Activated CD4-positive, alpha-beta memory T cell treated with anti-CD3 and anti-CD28 coated beads, Interleukin-2, amount 10 ng/mL, durations not matched to agents 7 days and 5 days (primary cell): ENCODE data around the gene BLVRA. TPM values are rescaled to one million over a fixed set of nuclear protein-coding genes. Genes with fewer than 3 reads are reported as not detected.
"Not testable (repeated sequence)": the region's sequence is repeated elsewhere in the genome, so short reads cannot be mapped to it uniquely, and the experiment has no call there.

Source experiments
- CTCF ChIA-PET: fragments of 350-600 bp; sonication (Branson Sonifier 250); formaldehyde crosslinking; loops from one replicate; lab custom pipeline; 2021; ENCODE audit warnings: antibody characterized with exemption, inconsistent platforms; lab: Charles Lee
- POLR2A ChIA-PET: fragments of 350-600 bp; sonication (Branson Sonifier 250); formaldehyde crosslinking; loops from one replicate; lab custom pipeline; 2021; ENCODE audit warnings: antibody characterized with exemption; lab: Charles Lee
- DNase-seq: peaks from one replicate; pipeline ENCODE4 v3.0.0-alpha.2; 2020
- H3K27ac Mint-ChIP-seq: one replicate; pipeline ENCODE4 v1.8.0; 2021; ENCODE audit warnings: mild to moderate bottlenecking, mixed read lengths
- H3K27me3 Mint-ChIP-seq: one replicate; pipeline ENCODE4 v1.8.0; 2021; ENCODE audit warnings: mixed read lengths
- H3K36me3 Mint-ChIP-seq: one replicate; pipeline ENCODE4 v1.8.0; 2021; ENCODE audit warnings: low read depth, mixed read lengths
- H3K4me1 Mint-ChIP-seq: one replicate; pipeline ENCODE4 v1.8.0; 2021; ENCODE audit warnings: mixed read lengths
- H3K4me3 Mint-ChIP-seq: one replicate; pipeline ENCODE4 v1.8.0; 2021; ENCODE audit warnings: mild to moderate bottlenecking, mixed read lengths
- H3K9me3 Mint-ChIP-seq: one replicate; pipeline ENCODE4 v1.8.0; 2021; ENCODE audit warnings: mixed read lengths
- total RNA-seq, 2 experiments: library from RNA; stranded (reverse); gene quantifications; one replicate each; pipeline ENCODE4 v1.2.3, GENCODE V29; 2021

Gene BLVRA
- total RNA-seq, result 10 to 100 TPM; 38.1 to 42.4 TPM

GRCh38 chr7:43758029-43758821 is at the start of gene BLVRA:
BLVRA (plus strand) TSS chr7:43758680; CDS start chr7:43771159, 12,479 bp downstream.
- peak within 1 kb of the TSS; percentile 61 for H3K27ac Mint-ChIP-seq
- CTCF ChIA-PET, result interaction anchor here (0.6 to 4.0 kb wide), 5 partner anchors 29 to 175 kb away, joined by 3 to 17 read pairs (median 4); partner anchors contain the start of genes COA1 and STK17A

GRCh38 chr7:43711503-43711902 is 47.0 kb upstream of the BLVRA start:
- ChIA-PET POLR2A (interaction anchor here (1.7 kb wide), 1 partner anchor 123 kb away, joined by 3 read pairs; no protein-coding TSS in a partner anchor), CTCF (no interaction called here)
- Mint-ChIP-seq H3K4me1 (peaks cover 7% of the 10 kb centered on the region), H3K27ac (no peak overlapping the region), H3K36me3 (peaks cover 48% of the 10 kb centered on the region), H3K4me3 (no peak overlapping the region), H3K27me3 (no peaks in the 10 kb centered on the region), H3K9me3 (peaks cover 14% of the 10 kb centered on the region)
- DNase-seq, result no peak

More at GRCh38 chr7:43758029-43758821, at the start of gene BLVRA:
- Mint-ChIP-seq H3K4me1 (peaks cover 47% of the 10 kb centered on the region), H3K36me3 (peaks cover 10% of the 10 kb centered on the region), H3K27me3 (peaks cover 10% of the 10 kb centered on the region), H3K9me3 (no peaks in the 10 kb centered on the region), H3K4me3 (peak within 1 kb of the TSS; percentile 80)
- POLR2A ChIA-PET, result interaction anchor here (1.1 to 4.2 kb wide), 10 partner anchors 17 to 826 kb away, joined by 3 to 32 read pairs (median 4); partner anchors contain the start of genes COA1, MRPL32, PSMA2 and STK17A
- DNase-seq, result peak; percentile 73

GRCh38 chr7:43715966-43716365 is 42.5 kb upstream of the BLVRA start:
- POLR2A ChIA-PET, result interaction anchor here (1.5 kb wide), 1 partner anchor 133 kb away, joined by 5 read pairs; the partner anchor contains the start of gene STK17A
- H3K27me3 Mint-ChIP-seq, CTCF ChIA-PET, H3K9me3 Mint-ChIP-seq, H3K4me3 Mint-ChIP-seq, DNase-seq, H3K27ac Mint-ChIP-seq: not testable (repeated sequence)
- Mint-ChIP-seq H3K4me1 (peaks cover 24% of the 10 kb centered on the region), H3K36me3 (peaks cover 28% of the 10 kb centered on the region)

GRCh38 chr7:43716598-43716997 is 41.9 kb upstream of the BLVRA start:
- Mint-ChIP-seq H3K9me3 (peaks cover 5% of the 10 kb centered on the region), H3K36me3 (peaks cover 28% of the 10 kb centered on the region), H3K27me3 (no peaks in the 10 kb centered on the region), H3K4me1 (peaks cover 28% of the 10 kb centered on the region), H3K27ac (no peak overlapping the region), H3K4me3 (no peak overlapping the region)
- no peak for DNase-seq
- ChIA-PET CTCF (interaction anchor here (8.0 kb wide), 1 partner anchor 134 kb away, joined by 118 read pairs; the partner anchor contains the start of gene STK17A), POLR2A (interaction anchor here (1.5 kb wide), 1 partner anchor 134 kb away, joined by 5 read pairs; the partner anchor contains the start of gene STK17A)

GRCh38 chr7:43721193-43721806 is 37.2 kb upstream of the BLVRA start:
- ChIA-PET CTCF (interaction anchor here (0.8 to 8.0 kb wide), 11 partner anchors 9 to 459 kb away, joined by 3 to 118 read pairs (median 3); partner anchors contain the start of genes COA1 and STK17A), POLR2A (interaction anchor here (3.0 kb wide), 1 partner anchor 138 kb away, joined by 18 read pairs; the partner anchor contains the start of gene STK17A)
- H3K4me3 Mint-ChIP-seq, result no peak overlapping the region
- H3K4me1 Mint-ChIP-seq, result peaks cover 31% of the 10 kb centered on the region
- H3K27ac Mint-ChIP-seq, result no peak overlapping the region
- H3K36me3 Mint-ChIP-seq, result peaks cover 16% of the 10 kb centered on the region
- peaks cover 3% of the 10 kb centered on the region for H3K9me3 Mint-ChIP-seq
- H3K27me3 Mint-ChIP-seq, result no peaks in the 10 kb centered on the region
- no peak for DNase-seq

GRCh38 chr7:43723007-43723341 is 35.5 kb upstream of the BLVRA start:
- H3K4me3 Mint-ChIP-seq, result no peak overlapping the region
- H3K27me3 Mint-ChIP-seq, result no peaks in the 10 kb centered on the region
- no peak for DNase-seq
- peaks cover 39% of the 10 kb centered on the region for H3K4me1 Mint-ChIP-seq
- ChIA-PET CTCF (interaction anchor here (1.0 to 8.0 kb wide), 5 partner anchors 10 to 141 kb away, joined by 3 to 118 read pairs (median 4); partner anchors contain the start of gene STK17A), POLR2A (interaction anchor here (1.0 to 3.0 kb wide), 2 partner anchors 140 to 151 kb away, joined by 3 to 18 read pairs; partner anchors contain the start of gene STK17A)
- peaks cover 23% of the 10 kb centered on the region for H3K36me3 Mint-ChIP-seq
- no peak overlapping the region for H3K27ac Mint-ChIP-seq
- peaks cover 3% of the 10 kb centered on the region for H3K9me3 Mint-ChIP-seq

- Mint-ChIP-seq H3K4me1 (peaks cover 50% of the 10 kb centered on the region), H3K27ac (no peak overlapping the region), H3K27me3 (no peaks in the 10 kb centered on the region), H3K9me3 (no peaks in the 10 kb centered on the region), H3K4me3 (no peak overlapping the region), H3K36me3 (peaks cover 14% of the 10 kb centered on the region)
- ChIA-PET CTCF (interaction anchor here (1.2 to 1.4 kb wide), 2 partner anchors 113 to 143 kb away, joined by 3 to 4 read pairs; partner anchors contain the start of gene STK17A), POLR2A (no interaction called here)
- no peak for DNase-seq
Measured at GRCh38 chr7:43725251-43725650, 33.2 kb upstream of the BLVRA start.

- ChIA-PET CTCF (interaction anchor here (1.2 kb wide), 1 partner anchor 144 kb away, joined by 4 read pairs; the partner anchor contains the start of gene STK17A), POLR2A (no interaction called here)
- Mint-ChIP-seq H3K4me1 (peaks cover 44% of the 10 kb centered on the region), H3K4me3 (no peak overlapping the region), H3K36me3 (peaks cover 12% of the 10 kb centered on the region), H3K9me3 (no peaks in the 10 kb centered on the region), H3K27me3 (no peaks in the 10 kb centered on the region), H3K27ac (no peak overlapping the region)
- no peak for DNase-seq
Measured at GRCh38 chr7:43726466-43726865, 32.0 kb upstream of the BLVRA start.

GRCh38 chr7:43727003-43727402 is 31.5 kb upstream of the BLVRA start:
- ChIA-PET POLR2A (no interaction called here), CTCF (interaction anchor here (1.2 kb wide), 1 partner anchor 112 kb away, joined by 5 read pairs; no protein-coding TSS in a partner anchor)
- Mint-ChIP-seq H3K4me3 (no peak overlapping the region), H3K27me3 (no peaks in the 10 kb centered on the region), H3K9me3 (no peaks in the 10 kb centered on the region), H3K36me3 (peaks cover 12% of the 10 kb centered on the region), H3K27ac (no peak overlapping the region), H3K4me1 (peaks cover 44% of the 10 kb centered on the region)
- DNase-seq, result no peak

- Mint-ChIP-seq H3K9me3 (no peaks in the 10 kb centered on the region), H3K27me3 (no peaks in the 10 kb centered on the region), H3K27ac (no peak overlapping the region), H3K4me3 (peak overlapping the region; percentile 31), H3K36me3 (peaks cover 12% of the 10 kb centered on the region), H3K4me1 (peaks cover 44% of the 10 kb centered on the region)
- POLR2A ChIA-PET, result no interaction called here
- CTCF ChIA-PET, result interaction anchor here (0.7 to 1.2 kb wide), 2 partner anchors 111 to 116 kb away, joined by 3 to 5 read pairs; no protein-coding TSS in a partner anchor
- no peak for DNase-seq
Measured at GRCh38 chr7:43727494-43727893, 31.0 kb upstream of the BLVRA start.

GRCh38 chr7:43729214-43729923 is 29.1 kb upstream of the BLVRA start, which contains the start of gene COA1:
COA1 (minus strand) TSS chr7:43729523; CDS start chr7:43648614, 80,909 bp downstream.
- DNase-seq, result peak; percentile 82
- H3K4me1 Mint-ChIP-seq, result peaks cover 43% of the 10 kb centered on the region
- H3K27me3 Mint-ChIP-seq, result no peaks in the 10 kb centered on the region
- no peaks in the 10 kb centered on the region for H3K9me3 Mint-ChIP-seq
- POLR2A ChIA-PET, result interaction anchor here (0.6 to 3.5 kb wide), 15 partner anchors 10 to 797 kb away, joined by 3 to 32 read pairs (median 4); partner anchors contain the start of genes BLVRA, DBNL, MRPL32 and PSMA2
- H3K27ac Mint-ChIP-seq, result peak within 1 kb of the TSS; percentile 73
- peaks cover 12% of the 10 kb centered on the region for H3K36me3 Mint-ChIP-seq
- H3K4me3 Mint-ChIP-seq, result peak within 1 kb of the TSS; percentile 91
- CTCF ChIA-PET, result interaction anchor here (0.7 to 2.6 kb wide), 14 partner anchors 8 to 698 kb away, joined by 3 to 35 read pairs (median 4); partner anchors contain the start of genes BLVRA and STK17A
